H9 (cell line): ENCODE data around the gene METTL27. TPM values are rescaled to one million over a fixed set of nuclear protein-coding genes. Genes with fewer than 3 reads are reported as not detected.
"Not testable (repeated sequence)": the region's sequence is repeated elsewhere in the genome, so short reads cannot be mapped to it uniquely, and the experiment has no call there.

ENCODE experiments used
- DNase-seq: peaks from one replicate; pipeline ENCODE4 v3.0.0-alpha.2; 2017
- H2AFZ ChIP-seq: one replicate; pipeline ENCODE4 v1.6.1; 2013; ENCODE audit warnings: mild to moderate bottlenecking, low read length, control low read depth, moderate library complexity
- H2AK5ac ChIP-seq: 2 replicates; pipeline ENCODE4 v1.6.1; 2013; ENCODE audit warnings: low read length, control low read depth, mixed read lengths; ENCODE audit not compliant: insufficient read length
- H2BK120ac ChIP-seq: one replicate; pipeline ENCODE4 v1.6.1; 2013; ENCODE audit warnings: low read depth, mild to moderate bottlenecking, low read length, control low read depth, inconsistent platforms; ENCODE audit not compliant: poor library complexity, severe bottlenecking
- H2BK12ac ChIP-seq: 2 replicates; pipeline ENCODE4 v1.6.1; 2013; ENCODE audit warnings: low read length, control low read depth, mixed read lengths, low read depth; ENCODE audit not compliant: insufficient read length
- H2BK15ac ChIP-seq: 2 replicates; pipeline ENCODE4 v1.6.1; 2013; ENCODE audit warnings: low read depth, low read length, control low read depth
- H2BK20ac ChIP-seq: one replicate; pipeline ENCODE4 v1.6.1; 2013; ENCODE audit warnings: low read depth, mild to moderate bottlenecking, low read length, control low read depth, inconsistent platforms; ENCODE audit not compliant: poor library complexity, severe bottlenecking
- H2BK5ac ChIP-seq: 2 replicates; pipeline ENCODE4 v1.6.1; 2013; ENCODE audit warnings: low read length, control low read depth, mixed read lengths; ENCODE audit not compliant: insufficient read length
- H3K14ac ChIP-seq: 2 replicates; pipeline ENCODE4 v1.6.1; 2013; ENCODE audit warnings: low read length, control low read depth; ENCODE audit not compliant: insufficient read depth
- H3K18ac ChIP-seq: 2 replicates; pipeline ENCODE4 v1.6.1; 2013; ENCODE audit warnings: low read depth, mild to moderate bottlenecking, mixed read lengths, low read length, control low read depth; ENCODE audit not compliant: insufficient read length
- H3K23ac ChIP-seq: 2 replicates; pipeline ENCODE4 v1.6.1; 2013; ENCODE audit warnings: low read length, control low read depth, mixed read lengths, low read depth; ENCODE audit not compliant: insufficient read length
- H3K23me2 ChIP-seq: 2 replicates; pipeline ENCODE4 v1.6.1; 2013; ENCODE audit warnings: low read depth, mild to moderate bottlenecking, mixed read lengths, low read length, control low read depth; ENCODE audit not compliant: insufficient read length, poor library complexity, severe bottlenecking
- H3K27ac ChIP-seq: 2 replicates; pipeline ENCODE4 v1.5.1; 2013; ENCODE audit warnings: low read length, control low read depth, mixed read lengths, low read depth; ENCODE audit not compliant: insufficient read length
- H3K27me3 ChIP-seq: 2 replicates; pipeline ENCODE4 v1.6.1; 2013; ENCODE audit warnings: low read length, control low read depth, inconsistent platforms; ENCODE audit not compliant: insufficient read depth
- H3K4ac ChIP-seq: 2 replicates; pipeline ENCODE4 v1.6.1; 2013; ENCODE audit warnings: low read depth, mild to moderate bottlenecking, control low read depth, inconsistent platforms, low read length, moderate library complexity
- H3K4me1 ChIP-seq: 2 replicates; pipeline ENCODE4 v1.6.1; 2013; ENCODE audit warnings: low read length, control low read depth, inconsistent platforms; ENCODE audit not compliant: insufficient read depth
- H3K4me2 ChIP-seq: 2 replicates; pipeline ENCODE4 v1.6.1; 2013; ENCODE audit warnings: low read length, control low read depth, mixed read lengths; ENCODE audit not compliant: insufficient read length, insufficient read depth
- H3K56ac ChIP-seq: 2 replicates; pipeline ENCODE4 v1.6.1; 2013; ENCODE audit warnings: low read depth, mild to moderate bottlenecking, mixed read lengths, low read length, control low read depth; ENCODE audit not compliant: insufficient read length
- H3K79me1 ChIP-seq: 2 replicates; pipeline ENCODE4 v1.6.1; 2013; ENCODE audit warnings: low read depth, mild to moderate bottlenecking, moderate library complexity, low read length, control low read depth, inconsistent platforms; ENCODE audit not compliant: insufficient read depth, poor library complexity, severe bottlenecking
- H3K79me2 ChIP-seq: 2 replicates; pipeline ENCODE4 v1.6.1; 2013; ENCODE audit warnings: low read length, control low read depth, inconsistent platforms; ENCODE audit not compliant: insufficient read depth
- H3K9ac ChIP-seq: 2 replicates; pipeline ENCODE4 v1.6.1; 2013; ENCODE audit warnings: low read length, control low read depth, mixed read lengths; ENCODE audit not compliant: insufficient read length; ENCODE audit errors: extremely low read depth
- H3K9me3 ChIP-seq: one replicate; pipeline ENCODE4 v1.6.1; 2013; ENCODE audit warnings: low read depth, low read length, inconsistent platforms; ENCODE audit not compliant: control insufficient read depth
- H3T11ph ChIP-seq: one replicate; pipeline ENCODE4 v1.6.1; 2013; ENCODE audit warnings: mild to moderate bottlenecking, low read length, control low read depth, inconsistent platforms
- H4K20me1 ChIP-seq: one replicate; pipeline ENCODE4 v1.6.1; 2013; ENCODE audit not compliant: control insufficient read depth, insufficient read length, insufficient read depth
- H4K5ac ChIP-seq: 2 replicates; pipeline ENCODE4 v1.6.1; 2013; ENCODE audit warnings: low read depth, mild to moderate bottlenecking, mixed read lengths, low read length, control low read depth; ENCODE audit not compliant: insufficient read length
- H4K8ac ChIP-seq: replicated peaks from 2 replicates; pipeline ENCODE4 v1.6.1; 2013; ENCODE audit warnings: low read length, control low read depth, mixed read lengths, low read depth; ENCODE audit not compliant: insufficient read length
- H4K91ac ChIP-seq: 2 replicates; pipeline ENCODE4 v1.6.1; 2013; ENCODE audit warnings: low read depth, mild to moderate bottlenecking, moderate library complexity, mixed read lengths, low read length, control low read depth; ENCODE audit not compliant: insufficient read length
- H3K27ac Mint-ChIP-seq, 3 experiments: 2 replicates in 2 of 3; 3 replicates in 1 of 3; pipeline ENCODE4 v1.8.0; 2020 to 2021; ENCODE audit warnings: mixed read lengths in 3 of 3, mild to moderate bottlenecking in 1 of 3, moderate library complexity in 1 of 3
- H3K27me3 Mint-ChIP-seq: 2 replicates; pipeline ENCODE4 v1.8.0; 2021; ENCODE audit warnings: low read depth, mild to moderate bottlenecking, moderate library complexity, mixed read lengths
- H3K36me3 Mint-ChIP-seq, 3 experiments: 2 replicates in 2 of 3; 3 replicates in 1 of 3; pipeline ENCODE4 v1.8.0; 2020 to 2021; ENCODE audit warnings: low read depth in 3 of 3, mixed read lengths in 3 of 3; ENCODE audit not compliant: insufficient read depth in 1 of 3
- H3K4me1 Mint-ChIP-seq, 2 experiments: 2 replicates each; pipeline ENCODE4 v1.8.0; 2020; ENCODE audit warnings: mixed read lengths in 2 of 2
- H3K4me3 Mint-ChIP-seq, 2 experiments: 2 replicates in 1 of 2; 3 replicates in 1 of 2; pipeline ENCODE4 v1.8.0; 2020 to 2021; ENCODE audit warnings: mild to moderate bottlenecking in 2 of 2, mixed read lengths in 2 of 2, moderate library complexity in 1 of 2
- H3K9me3 Mint-ChIP-seq, 2 experiments: 2 replicates in 1 of 2; 3 replicates in 1 of 2; pipeline ENCODE4 v1.8.0; 2020; ENCODE audit warnings: mild to moderate bottlenecking in 2 of 2, mixed read lengths in 2 of 2, moderate library complexity in 1 of 2
- WGBS: extraction: QIAGEN DNeasy Blood & Tissue Kit; methylation state at CpG from one replicate; pipeline ENCODE4 v1.1.7; 2013; ENCODE audit warnings: missing lambda C conversion rate, low lambda C conversion rate, mixed read lengths; ENCODE audit not compliant: insufficient read length; ENCODE audit errors: extremely low coverage; 5-methylcytosine and 5-hydroxymethylcytosine counted together
- total RNA-seq: library from RNA; stranded (reverse); gene quantifications from 2 replicates; pipeline ENCODE4 v1.2.1, GENCODE V29; 2021

Gene METTL27
- total RNA-seq, 1 experiment from 2014 or later, result 13.5 TPM

- not testable (repeated sequence) for H3K27me3 ChIP-seq, H3T11ph ChIP-seq, H4K5ac ChIP-seq, H3K36me3 Mint-ChIP-seq, H3K4me3 Mint-ChIP-seq, H2AFZ ChIP-seq, H3K18ac ChIP-seq, H3K27ac Mint-ChIP-seq, H3K9ac ChIP-seq, H3K23me2 ChIP-seq, H4K20me1 ChIP-seq, H3K14ac ChIP-seq, H3K4ac ChIP-seq, H3K23ac ChIP-seq, H2BK15ac ChIP-seq, H4K91ac ChIP-seq, H3K9me3 Mint-ChIP-seq, H3K79me2 ChIP-seq, H3K4me1 ChIP-seq, H2BK12ac ChIP-seq, H3K27ac ChIP-seq, H3K9me3 ChIP-seq, H4K8ac ChIP-seq, H3K79me1 ChIP-seq, DNase-seq, H2BK20ac ChIP-seq, H3K4me2 ChIP-seq, H3K27me3 Mint-ChIP-seq, H3K56ac ChIP-seq, H2BK120ac ChIP-seq, H2BK5ac ChIP-seq, H2AK5ac ChIP-seq
- H3K4me1 Mint-ChIP-seq, result peaks cover 12 to 20% of the 10 kb centered on the region in 2 experiments
- no CpG with 5 or more reads among the region's 6 CpGs for WGBS
These were observed 45.7 kb downstream of the METTL27 start for GRCh38 chr7:73796656-73797055.

- not testable (repeated sequence) for H2BK120ac ChIP-seq, H3K4me3 Mint-ChIP-seq, H3K27me3 ChIP-seq, H3K4ac ChIP-seq, H3K27me3 Mint-ChIP-seq, H3K23me2 ChIP-seq, H4K20me1 ChIP-seq, H3K4me1 ChIP-seq, H3K79me1 ChIP-seq, H3K9me3 ChIP-seq, H3K9ac ChIP-seq, H3K14ac ChIP-seq, H3K4me2 ChIP-seq, H2BK12ac ChIP-seq, H2BK15ac ChIP-seq, H3T11ph ChIP-seq, H2AK5ac ChIP-seq, H3K27ac ChIP-seq, H3K56ac ChIP-seq, H4K5ac ChIP-seq, H4K8ac ChIP-seq, H2BK5ac ChIP-seq, H3K23ac ChIP-seq, H3K79me2 ChIP-seq, H3K18ac ChIP-seq, H4K91ac ChIP-seq, DNase-seq, H2BK20ac ChIP-seq, H2AFZ ChIP-seq, H3K36me3 Mint-ChIP-seq, H3K27ac Mint-ChIP-seq
- H3K9me3 Mint-ChIP-seq, result peaks cover 10 to 12% of the 10 kb centered on the region in 2 experiments; a peak in 4 of 5 replicates
- H3K4me1 Mint-ChIP-seq, result peaks cover 12 to 20% of the 10 kb centered on the region in 2 experiments
These were observed 47.1 kb downstream of the METTL27 start for GRCh38 chr7:73795188-73795587.
